GM12878 (cell line): Measurements from ENCODE around the gene RASD1. TPM values are rescaled to one million over a fixed set of nuclear protein-coding genes. Genes with fewer than 3 reads are reported as not detected.

Experiments used
- ATAC-seq: fragments of 200-7000 bp; cut with Tn5 transposase; 3 replicates; pipeline ENCODE4 v1.9.1; 2020; ENCODE audit warnings: mild to moderate bottlenecking, moderate library complexity
- BruUV-seq: library from RNA; stranded (reverse); fragments of 400-500 nt; replicated peaks from 2 replicates; lab custom pipeline; 2021; lab: Mats Ljungman, UMichigan
- CTCF ChIA-PET: fragments of 300-600 bp; sonication (Branson Sonifier 250); formaldehyde crosslinking; extraction: SDS; loops from one replicate; lab custom pipeline; 2021; ENCODE audit warnings: inconsistent platforms; lab: Yijun Ruan, JAX
- POLR2A ChIA-PET: fragments of 350-600 bp; formaldehyde crosslinking; extraction: SDS; loops from one replicate; lab custom pipeline; 2021; ENCODE audit warnings: inconsistent platforms; lab: Charles Lee
- RAD21 ChIA-PET: fragments of 300-600 bp; sonication (Branson Sonifier 250); formaldehyde crosslinking; loops from one replicate; lab custom pipeline; 2023; ENCODE audit warnings: antibody characterized with exemption; ENCODE audit not compliant: unreplicated experiment; lab: Charles Lee
- SMC1A ChIA-PET: fragments of 300-600 bp; sonication (Branson Sonifier 250); formaldehyde crosslinking; loops from one replicate; lab custom pipeline; 2023; ENCODE audit not compliant: unreplicated experiment, uncharacterized antibody; lab: Charles Lee
- DNase-seq: peaks from one replicate; pipeline ENCODE4 v3.0.0-alpha.2; 2011; ENCODE audit warnings: low read depth, low spot score
- FAIRE-seq: peaks from 3 replicates; lab custom pipeline; 2011; peaks lifted over from hg19 to GRCh38; lab: Jason Lieb, UNC
- H2AFZ ChIP-seq: 2 replicates; pipeline ENCODE4 v1.6.0; 2011; ENCODE audit warnings: low read depth, low read length, control low read depth; ENCODE audit not compliant: control insufficient read depth
- H3K27ac ChIP-seq: 2 replicates; pipeline ENCODE4 v1.5.1; 2011; ENCODE audit warnings: control low read depth; ENCODE audit not compliant: control insufficient read depth, insufficient read depth
- H3K27me3 ChIP-seq, 2 experiments: replicated peaks in 1 of 2; 2 replicates each; pipeline versions ENCODE4 v1.6.0 to v1.6.1; 2011; ENCODE audit warnings: low read length in 1 of 2; ENCODE audit not compliant: control insufficient read depth in 2 of 2, insufficient read depth in 2 of 2
- H3K36me3 ChIP-seq, 2 experiments: 2 replicates each; pipeline ENCODE4 v1.5.1; 2011; ENCODE audit warnings: low read length in 1 of 2; ENCODE audit not compliant: control insufficient read depth in 2 of 2, insufficient read depth in 2 of 2
- H3K4me1 ChIP-seq: 2 replicates; pipeline ENCODE4 v1.6.1; 2011; ENCODE audit warnings: mild to moderate bottlenecking, low read length, moderate library complexity, mixed read lengths; ENCODE audit not compliant: control insufficient read depth, insufficient read depth
- H3K4me2 ChIP-seq: 2 replicates; pipeline ENCODE4 v1.6.0; 2011; ENCODE audit warnings: control low read depth; ENCODE audit not compliant: control insufficient read depth, insufficient read depth
- H3K4me3 ChIP-seq: fragments of 200-600 bp; sonication (generic); 2 replicates; pipeline ENCODE4 v1.5.1; 2016
- H3K79me2 ChIP-seq: 2 replicates; pipeline ENCODE4 v1.6.0; 2011; ENCODE audit warnings: low read length; ENCODE audit not compliant: control insufficient read depth, insufficient read depth
- H3K9ac ChIP-seq: 2 replicates; pipeline ENCODE4 v1.8.0; 2011; ENCODE audit warnings: low read length, control low read depth, mixed read lengths; ENCODE audit not compliant: control insufficient read depth, insufficient read depth
- H3K9me3 ChIP-seq: replicated peaks from 3 replicates; pipeline ENCODE4 v1.5.1; 2011; ENCODE audit warnings: mild to moderate bottlenecking, low read length; ENCODE audit not compliant: control insufficient read depth, insufficient read depth
- H4K20me1 ChIP-seq: 2 replicates; pipeline ENCODE4 v1.6.0; 2011; ENCODE audit not compliant: control insufficient read depth, insufficient read depth
- CHD4 ChIP-seq: fragments of 200-600 bp; sonication (generic); IDR thresholded peaks from 2 replicates; pipeline ENCODE4 v1.6.1; 2016; ENCODE audit warnings: mild to moderate bottlenecking
- CREM ChIP-seq: IDR thresholded peaks from 2 replicates; pipeline ENCODE4 v1.6.1; 2014; ENCODE audit warnings: antibody characterized with exemption, low read depth
- EP300 ChIP-seq, 2 experiments: fragments of 150-350 bp in 1 of 2; IDR thresholded peaks; 2 replicates each; pipeline ENCODE4 v1.6.1; 2011 to 2012; ENCODE audit warnings: low read depth in 2 of 2, low read length in 2 of 2, borderline replicate concordance in 1 of 2, improper control_type of control experiment in 1 of 2, inconsistent platforms in 1 of 2; ENCODE audit not compliant: control insufficient read depth in 1 of 2
- KLF5 ChIP-seq: fragments of 450-650 bp; IDR thresholded peaks from 2 replicates; pipeline ENCODE4 v1.6.1; 2014; ENCODE audit warnings: mild to moderate bottlenecking; ENCODE audit not compliant: partially characterized antibody
- MXI1 ChIP-seq: fragments of 150-350 bp; IDR thresholded peaks from 2 replicates; pipeline ENCODE4 v1.6.1; 2011; ENCODE audit warnings: low read depth, mild to moderate bottlenecking, inconsistent platforms, low read length, improper control_type of control experiment
- NFYB ChIP-seq: IDR thresholded peaks from 2 replicates; pipeline ENCODE4 v1.6.1; 2011; ENCODE audit warnings: low read depth, mild to moderate bottlenecking, low read length, improper control_type of control experiment, moderate library complexity; ENCODE audit not compliant: insufficient read depth
- RELA ChIP-seq: fragments of 450-650 bp; IDR thresholded peaks from 2 replicates; pipeline ENCODE4 v1.8.0; 2014; ENCODE audit warnings: borderline replicate concordance; ENCODE audit not compliant: partially characterized antibody
- SIX5 ChIP-seq: IDR thresholded peaks from 2 replicates; pipeline ENCODE4 v1.6.1; 2011; ENCODE audit warnings: mild to moderate bottlenecking, low read depth, low read length, moderate library complexity; ENCODE audit not compliant: severe bottlenecking
- STAT3 ChIP-seq: IDR thresholded peaks from 2 replicates; pipeline ENCODE4 v1.6.1; 2011; ENCODE audit warnings: low read depth, low read length, improper control_type of control experiment
- SUPT20H ChIP-seq: IDR thresholded peaks from 2 replicates; pipeline ENCODE4 v1.6.1; 2011; ENCODE audit warnings: low read depth, mild to moderate bottlenecking, low read length, moderate library complexity, borderline replicate concordance; ENCODE audit not compliant: control insufficient read depth
- TCF7 ChIP-seq: IDR thresholded peaks from 2 replicates; pipeline ENCODE4 v1.6.1; 2014; ENCODE audit warnings: antibody characterized with exemption, borderline replicate concordance
- WGBS: methylation state at CpG from one replicate; pipeline ENCODE4 v1.1.6; 2016; ENCODE audit warnings: low lambda C conversion rate; ENCODE audit not compliant: insufficient replicate concordance, insufficient coverage; ENCODE audit errors: missing lambda C conversion rate; 5-methylcytosine and 5-hydroxymethylcytosine counted together
- in situ Hi-C: fragments of 300-500 bp; cut with MboI; formaldehyde crosslinking; loops from 9 replicates; pipeline ENCODE4 v1.14.3; 2018; ENCODE audit warnings: mixed read lengths
- intact Hi-C: fragments of 100-400 bp; cut with micrococcal nuclease; formaldehyde crosslinking; loops from one replicate; pipeline ENCODE4 v1.14.2; 2022; ENCODE audit not compliant: unreplicated experiment
- polyA plus RNA-seq, 11 experiments: library from polyadenylated mRNA; depleted of rRNA in 4 of 11; unstranded in 6 of 11; stranded (reverse) in 5 of 11; fragments of >200 nt; fragmentation: Nextera tagmentation in 4 of 11; fragmentation: Illumina TruSeq in 1 of 11; extraction: Ambion mirVana in 4 of 11; extraction: Trizol in 1 of 11; gene quantifications; 1 replicate in 1 of 11; 2 replicates in 10 of 11; pipeline versions ENCODE4 v1.2.1 to v1.2.3, GENCODE V29; 2011 to 2016; ENCODE audit warnings: inconsistent platforms in 2 of 11, missing spikeins in 2 of 11, low read depth in 1 of 11
- total RNA-seq, 4 experiments: library from RNA; depleted of rRNA in 3 of 4; stranded (reverse); fragments of >200 nt in 3 of 4; fragmentation: Illumina TruSeq in 1 of 4; extraction: Trizol in 1 of 4; gene quantifications; 2 replicates each; pipeline versions ENCODE4 v1.2.1 to v1.2.3, GENCODE V29; 2013 to 2021
- TF ChIP-seq, protein P1 (sequence below): IDR thresholded peaks from 2 replicates; pipeline ENCODE4 v1.6.1; 2011; ENCODE audit warnings: borderline replicate concordance, low read depth, mild to moderate bottlenecking, moderate library complexity, low read length; ENCODE audit not compliant: insufficient read depth, poor library complexity, severe bottlenecking
- TF ChIP-seq, protein P2 (sequence below): IDR thresholded peaks from 2 replicates; pipeline ENCODE4 v1.6.1; 2011; ENCODE audit warnings: borderline replicate concordance, low read depth, mild to moderate bottlenecking, moderate library complexity, mixed read lengths, low read length; ENCODE audit not compliant: insufficient read depth; ENCODE audit errors: extremely low read length

RASD1 gene
- total and polyA plus RNA-seq, 10 of the 15 experiments (the other 5 are each of a cell fraction or from before 2014, with no cell fraction given), result 0.14 to 0.33 TPM; not detected in 8

DNA sequence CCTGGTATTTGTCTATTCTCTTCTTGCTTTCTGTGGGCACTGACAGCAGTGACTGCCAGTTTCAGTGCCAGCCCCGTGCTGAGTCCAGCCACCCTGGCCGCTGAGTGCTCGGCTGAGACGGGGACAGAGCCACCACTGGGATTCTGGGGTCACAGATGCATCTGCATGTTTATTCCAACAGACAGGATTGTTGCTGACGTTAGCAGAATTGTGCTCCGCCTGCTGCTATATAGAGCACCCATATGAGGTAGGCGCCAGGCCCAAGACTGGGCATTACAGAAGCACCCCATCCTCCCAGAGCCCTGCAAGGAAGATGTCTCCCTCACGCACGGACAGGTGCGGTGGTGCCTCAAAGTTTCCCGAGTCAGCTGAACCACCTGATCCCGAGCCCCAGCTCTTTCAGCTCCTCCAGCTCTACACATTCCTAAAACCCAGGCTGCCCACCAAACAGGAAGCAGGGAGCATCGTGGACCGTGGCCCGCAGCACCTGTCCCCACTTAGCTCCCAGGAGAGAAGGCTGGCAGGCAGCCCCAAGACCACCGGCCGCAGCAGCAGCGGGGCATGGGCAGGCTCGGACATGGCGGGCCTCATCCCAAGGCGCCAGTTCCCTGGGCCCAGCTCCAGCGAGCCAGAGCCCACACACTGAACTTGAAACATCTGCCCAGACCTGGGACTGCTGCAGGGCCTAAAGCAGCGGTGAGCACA is 44.9 kb upstream of the RASD1 start:
- ChIA-PET SMC1A (no interaction called here), POLR2A (no interaction called here), CTCF (no interaction called here), RAD21 (no interaction called here)
- Histone ChIP-seq H3K4me3 (no peak overlapping the region), H4K20me1 (no peaks in the 10 kb centered on the region; the same call in 1 of the 2 replicates), H3K9ac (no peak overlapping the region), H3K4me1 (no peaks in the 10 kb centered on the region), H3K27ac (no peak overlapping the region), H3K36me3 (no peaks in the 10 kb centered on the region), H3K4me2 (no peak overlapping the region), H3K79me2 (no peaks in the 10 kb centered on the region), H3K27me3 (no peaks in the 10 kb centered on the region), H3K9me3 (no peaks in the 10 kb centered on the region), H2AFZ (no peak overlapping the region)
- TF ChIP-seq SIX5 (no peak), MXI1 (no peak), CHD4 (no peak), TCF7 (no peak), NFYB (no peak), CREM (no peak), SUPT20H (no peak), EP300 (IDR thresholded peaks at IDR 0.05; ENCODE audit: borderline replicate concordance in 1 of 2, control insufficient read depth in 1 of 2, low read depth in 2 of 2, low read length in 2 of 2) (no peak), STAT3 (no peak), KLF5 (no peak), RELA (no peak)
- TF ChIP-seq, protein P1, sequence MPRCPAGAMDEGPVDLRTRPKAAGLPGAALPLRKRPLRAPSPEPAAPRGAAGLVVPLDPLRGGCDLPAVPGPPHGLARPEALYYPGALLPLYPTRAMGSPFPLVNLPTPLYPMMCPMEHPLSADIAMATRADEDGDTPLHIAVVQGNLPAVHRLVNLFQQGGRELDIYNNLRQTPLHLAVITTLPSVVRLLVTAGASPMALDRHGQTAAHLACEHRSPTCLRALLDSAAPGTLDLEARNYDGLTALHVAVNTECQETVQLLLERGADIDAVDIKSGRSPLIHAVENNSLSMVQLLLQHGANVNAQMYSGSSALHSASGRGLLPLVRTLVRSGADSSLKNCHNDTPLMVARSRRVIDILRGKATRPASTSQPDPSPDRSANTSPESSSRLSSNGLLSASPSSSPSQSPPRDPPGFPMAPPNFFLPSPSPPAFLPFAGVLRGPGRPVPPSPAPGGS, result no peak
- TF ChIP-seq, protein P2, sequence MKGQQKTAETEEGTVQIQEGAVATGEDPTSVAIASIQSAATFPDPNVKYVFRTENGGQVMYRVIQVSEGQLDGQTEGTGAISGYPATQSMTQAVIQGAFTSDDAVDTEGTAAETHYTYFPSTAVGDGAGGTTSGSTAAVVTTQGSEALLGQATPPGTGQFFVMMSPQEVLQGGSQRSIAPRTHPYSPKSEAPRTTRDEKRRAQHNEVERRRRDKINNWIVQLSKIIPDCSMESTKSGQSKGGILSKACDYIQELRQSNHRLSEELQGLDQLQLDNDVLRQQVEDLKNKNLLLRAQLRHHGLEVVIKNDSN, result no peak
- BruUV-seq, result no TSS peak
- intact Hi-C loops, result no loop called here
- in situ Hi-C loops, result no loop called here
- FAIRE-seq, result no peak
- 80% methylated on average over 23 of the region's 23 CpGs for whole genome bisulfite sequencing
- DNase-seq, result no peak
- no peak for ATAC-seq
